NCI-H1417 (cell line): ENCODE measurements around the gene RCAN2.
A peak's percentile ranks its signal among the peaks of the same experiment; 100 is the strongest.

Experiments
- DNase-seq, 3 experiments: peaks; one replicate each; lab custom pipeline; 2025; lab: John Stamatoyannopoulos, UW

RCAN2 gene

DNA sequence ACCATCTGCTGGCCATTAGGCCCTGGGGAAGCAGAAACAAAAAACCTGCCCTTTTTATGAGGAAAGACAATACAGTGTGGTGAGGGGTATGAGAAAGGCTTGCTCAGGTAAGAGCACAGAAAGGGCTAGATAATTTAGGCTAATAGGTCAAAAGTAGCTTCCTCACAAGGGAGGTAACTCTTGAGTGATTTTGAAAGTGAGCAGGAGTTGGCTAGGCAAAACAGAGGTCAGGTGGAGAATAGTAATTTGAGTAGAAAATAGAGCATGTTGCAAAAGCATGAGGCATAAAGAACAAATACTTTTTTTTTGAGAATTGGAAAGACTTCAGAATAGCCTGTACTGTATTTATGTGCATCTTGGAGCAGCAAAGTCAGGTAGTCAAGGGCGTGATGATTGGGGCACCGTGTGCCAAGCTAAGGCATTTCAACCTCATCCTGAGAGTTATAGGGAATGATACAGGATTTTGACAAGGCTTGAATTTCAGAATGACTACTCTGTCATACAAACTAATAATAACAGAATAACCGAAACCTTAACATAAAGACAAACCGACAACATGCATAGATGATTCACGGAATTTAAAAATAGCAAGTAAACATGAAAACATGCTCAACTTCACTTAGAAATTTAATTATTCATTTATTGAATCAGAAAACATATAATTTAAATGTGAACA is 197.5 kb downstream of the RCAN2 start:
- DNase-seq, result no peak

DNA sequence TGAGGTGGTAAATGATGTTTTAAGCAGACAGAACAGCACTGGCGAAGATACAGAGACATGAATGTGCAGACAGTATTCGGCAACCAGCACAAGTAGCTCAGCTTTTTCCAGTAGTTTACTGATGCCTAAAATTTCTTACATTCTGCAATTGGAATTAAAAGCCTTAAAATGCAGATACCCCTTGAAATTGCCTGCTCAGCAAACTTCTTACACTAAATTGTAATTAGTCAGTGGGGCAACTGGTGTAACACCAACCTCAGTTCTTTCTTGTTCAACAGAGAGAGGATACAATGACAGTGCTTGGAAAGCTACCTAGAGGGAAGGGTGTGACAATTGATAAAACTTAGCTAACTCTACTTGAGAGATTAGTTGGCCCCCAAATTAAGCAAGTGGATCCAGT is 199.4 kb downstream of the RCAN2 start:
- DNase-seq, result no peak

DNA sequence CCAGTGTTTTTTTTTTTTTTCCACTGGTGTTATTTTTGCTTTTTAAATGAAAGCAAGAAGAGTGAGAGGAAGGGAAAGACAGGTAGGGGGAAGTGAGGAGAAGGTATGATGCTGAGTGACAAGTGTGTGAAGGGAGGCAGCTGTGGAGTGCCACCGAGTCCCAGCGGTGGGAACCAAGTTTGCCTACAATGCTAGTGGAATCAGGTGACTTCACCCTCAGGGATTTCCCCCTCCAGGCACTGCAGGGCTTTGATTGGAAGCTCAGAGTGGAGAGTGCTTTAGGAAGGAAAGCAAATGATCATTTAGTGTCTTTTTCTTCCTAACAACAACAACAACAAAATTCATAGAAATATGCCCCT is 200.0 kb downstream of the RCAN2 start:
- no peak for DNase-seq

DNA sequence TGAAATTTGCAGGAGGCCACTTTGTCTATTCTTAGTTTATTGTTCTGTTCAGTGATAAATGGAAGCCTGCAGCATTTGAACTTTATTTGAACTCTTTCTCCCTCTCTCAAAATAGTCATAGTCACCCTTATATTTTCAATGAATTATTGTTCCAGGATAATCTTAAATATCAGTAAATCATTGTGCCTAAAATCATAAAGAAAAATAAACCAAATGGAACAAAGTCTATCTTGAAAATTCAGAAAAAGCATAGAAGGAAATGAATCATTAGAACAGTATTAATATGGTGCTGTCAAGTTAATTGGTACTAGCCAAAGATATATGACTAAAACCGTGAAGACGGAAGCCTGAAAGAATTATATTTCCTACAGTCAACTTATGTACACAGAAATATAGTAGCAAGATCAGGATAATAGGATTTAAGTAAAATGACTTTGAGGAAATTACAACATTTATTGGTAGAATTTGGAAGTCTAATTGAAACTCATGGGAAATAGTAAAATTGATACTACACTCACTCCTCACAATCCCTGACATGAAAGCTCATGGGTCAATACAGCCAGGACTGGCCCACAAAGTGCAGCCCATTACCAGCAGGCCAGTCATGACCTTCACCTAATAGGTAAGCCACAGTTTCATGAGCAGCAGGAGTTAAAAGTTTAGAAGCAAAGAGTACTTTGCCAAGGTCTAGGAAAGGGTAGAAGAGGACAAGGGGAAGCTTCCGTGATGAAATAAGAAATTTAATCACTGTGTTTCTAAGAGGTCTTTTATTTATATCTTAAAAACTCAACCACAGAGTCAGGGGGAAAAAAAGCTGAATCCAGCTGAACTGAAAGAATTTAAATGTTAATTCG is 200.6 kb downstream of the RCAN2 start:
- peak in 2 of 3 experiments; percentile 11 to 64 for DNase-seq

DNA sequence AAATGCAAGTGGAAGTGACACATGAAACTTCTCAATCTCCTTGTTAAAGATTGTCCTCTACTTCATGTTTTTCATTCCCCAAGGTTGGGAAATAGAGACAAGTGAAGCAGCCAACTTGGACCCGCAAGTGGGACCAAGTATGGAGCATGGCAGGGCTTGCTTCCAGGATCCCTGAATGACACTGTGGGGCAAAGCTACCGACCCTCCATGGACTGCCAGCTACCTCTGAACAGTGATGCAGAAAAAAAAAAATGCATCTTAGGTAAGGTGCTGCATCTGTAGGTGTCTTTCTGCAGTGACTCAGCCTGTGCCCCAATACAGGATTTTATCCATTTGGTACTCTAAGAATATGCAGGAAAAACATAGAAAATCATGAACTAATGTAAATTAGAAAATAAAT is 201.4 kb downstream of the RCAN2 start:
- peak in 1 of 3 experiments; percentile 30 for DNase-seq

DNA sequence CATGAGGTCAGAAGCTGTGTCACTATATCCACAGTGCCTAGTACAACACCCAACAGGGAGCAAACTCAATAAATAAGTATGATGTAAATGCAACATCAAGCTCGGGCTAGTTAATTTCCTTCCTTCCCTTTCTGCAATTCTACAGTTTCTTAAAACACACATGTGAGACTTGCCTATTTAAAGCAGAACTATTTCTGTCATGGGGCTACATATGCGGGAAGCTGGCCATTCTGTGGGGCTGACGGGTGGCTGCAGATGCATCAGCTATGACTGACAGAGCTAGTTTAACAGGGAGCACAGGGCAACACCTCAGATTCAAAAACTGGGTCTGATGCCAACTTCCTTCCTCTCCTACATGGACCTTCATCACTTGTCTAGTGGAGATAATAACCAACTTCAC is 202.4 kb downstream of the RCAN2 start:
- no peak for DNase-seq

DNA sequence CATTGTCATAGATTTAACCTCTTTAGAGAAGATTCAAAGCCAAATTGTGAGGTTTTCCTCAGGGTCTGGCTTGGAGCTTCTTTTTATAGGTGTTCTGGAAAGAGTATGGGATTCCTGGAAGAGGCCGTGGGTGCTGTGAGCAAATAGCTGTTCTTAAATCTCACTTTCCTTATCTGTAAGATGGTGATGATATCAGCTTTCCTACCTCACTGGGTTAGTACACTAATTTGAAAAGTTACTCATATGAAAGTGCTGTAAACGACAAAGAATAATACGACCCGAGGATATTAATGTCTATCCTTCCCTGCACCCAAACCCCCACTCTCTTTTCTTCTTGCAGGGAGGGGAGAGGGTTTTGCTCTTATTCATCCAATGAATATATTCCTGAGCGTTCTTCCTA is 203.6 kb downstream of the RCAN2 start:
- no peak for DNase-seq

DNA sequence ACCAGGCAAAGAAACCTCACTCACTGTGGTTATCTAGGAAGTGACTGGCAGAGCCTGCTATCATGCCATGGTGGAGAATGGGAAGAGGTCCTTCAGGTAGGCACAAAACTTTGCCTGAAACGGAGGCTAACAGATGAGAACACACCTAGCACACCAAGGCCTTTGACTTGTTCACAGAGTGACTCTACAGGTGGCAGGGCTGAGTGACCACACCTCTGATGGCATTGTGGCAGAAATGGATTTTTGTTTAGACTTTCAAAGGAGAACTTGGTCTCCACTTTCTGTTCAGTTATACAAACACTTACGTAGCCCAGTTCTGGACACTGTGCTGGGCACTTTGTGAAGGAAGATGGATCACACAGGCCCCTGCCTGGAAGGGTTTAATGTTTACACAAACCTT is 204.2 kb downstream of the RCAN2 start:
- no peak for DNase-seq

DNA sequence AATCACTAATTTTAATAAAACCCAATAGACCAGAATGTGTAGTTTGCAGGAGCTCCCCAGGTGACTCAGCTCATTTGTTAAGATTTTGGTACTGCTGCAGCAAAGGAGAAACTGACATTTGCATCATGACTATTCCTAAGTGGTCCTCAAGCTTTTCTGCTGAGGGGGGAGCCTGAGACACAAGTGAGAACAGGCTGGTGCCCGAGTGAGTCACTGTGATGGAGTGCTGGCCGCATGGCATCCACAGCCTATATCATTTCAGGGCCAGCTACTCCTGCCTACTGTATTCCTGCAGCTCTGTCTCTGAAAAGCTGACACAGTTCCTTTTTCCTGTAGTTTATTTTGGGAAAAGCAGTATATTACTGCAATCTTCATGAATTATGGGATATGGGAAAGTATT is 206.8 kb downstream of the RCAN2 start:
- no peak for DNase-seq

DNA sequence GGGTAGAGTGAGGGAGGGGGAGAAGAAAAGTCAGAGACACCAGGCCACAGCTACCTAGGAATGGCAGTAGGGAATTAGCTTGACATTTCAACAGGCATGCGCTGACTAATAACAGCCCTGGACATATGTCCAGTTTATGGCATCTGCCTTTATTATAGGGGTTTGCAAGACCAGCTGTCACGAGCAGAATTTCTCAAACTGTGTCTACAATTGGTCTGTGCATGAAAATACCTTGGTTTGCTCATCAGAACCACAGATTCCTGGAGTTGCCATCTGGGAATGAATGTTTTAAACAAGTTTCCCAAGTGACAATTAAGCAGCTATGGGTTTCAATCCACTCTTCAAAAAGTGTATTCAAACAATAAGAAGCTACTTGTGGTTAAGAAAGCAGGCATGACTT is 210.1 kb downstream of the RCAN2 start:
- DNase-seq, result no peak

DNA sequence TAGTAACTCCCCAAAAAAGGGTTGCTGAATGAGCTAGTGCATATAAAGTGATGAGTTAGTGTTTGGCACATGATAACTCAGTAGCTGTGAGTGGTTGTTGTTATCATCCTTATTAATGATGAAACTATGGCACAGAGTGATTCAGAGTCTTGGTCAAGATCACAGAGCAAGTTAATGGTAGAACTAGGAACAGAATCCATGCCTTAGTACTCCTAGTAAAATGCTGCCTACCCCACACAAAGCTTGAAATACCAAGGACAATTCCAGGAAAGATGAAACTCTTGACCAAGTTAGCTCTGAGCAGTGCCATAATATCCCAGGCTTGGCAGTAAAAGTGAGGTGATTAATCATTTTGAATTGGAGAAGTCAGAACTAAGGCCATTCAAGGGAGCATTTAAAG is 211.4 kb downstream of the RCAN2 start:
- no peak for DNase-seq

DNA sequence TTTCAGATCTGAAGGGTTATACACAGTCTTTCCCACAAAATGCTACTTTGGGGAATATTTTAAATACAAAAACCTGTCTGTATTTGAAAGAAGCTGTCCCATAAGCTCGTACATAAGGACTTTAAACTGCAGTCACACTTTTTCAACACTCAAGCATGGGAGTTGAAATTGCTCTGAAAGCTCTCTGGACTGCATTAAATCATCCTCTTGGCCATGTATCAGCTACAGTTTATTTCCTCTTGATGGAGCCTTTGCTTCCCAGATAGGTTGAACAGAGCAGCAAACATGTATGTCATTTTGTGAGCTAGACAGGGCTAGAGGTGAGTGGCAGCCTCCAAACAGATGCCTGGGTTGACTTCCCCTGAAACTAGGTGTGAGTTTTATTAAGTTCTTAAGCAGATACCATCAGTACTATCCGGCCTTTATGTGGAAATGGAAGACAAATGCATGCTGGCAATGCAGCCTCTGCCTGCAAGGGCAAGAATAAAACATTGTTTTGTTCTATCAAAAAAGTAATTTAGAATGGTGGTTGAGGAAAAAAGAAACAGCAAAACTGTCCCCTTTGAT is 214.6 kb downstream of the RCAN2 start:
- DNase-seq, result no peak

DNA sequence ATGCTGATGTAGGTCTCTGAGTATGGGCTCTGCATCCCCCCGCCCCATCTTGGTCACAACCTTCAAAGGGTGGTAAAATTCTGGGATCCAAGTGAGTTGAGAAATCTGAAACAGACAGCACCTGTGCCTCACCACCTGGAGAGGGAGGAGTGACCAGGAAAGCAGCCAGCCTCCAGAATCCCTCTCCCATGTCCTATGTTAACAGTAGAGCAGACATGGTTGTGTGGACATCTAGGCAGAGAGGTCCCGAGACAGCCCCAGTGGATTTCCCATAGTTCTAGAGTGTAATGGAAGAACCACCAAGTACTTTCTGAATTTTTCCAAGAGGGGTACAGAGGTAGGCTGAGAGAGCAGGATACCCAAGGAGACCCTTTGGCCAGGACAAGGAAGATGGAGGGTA is 216.7 kb downstream of the RCAN2 start:
- DNase-seq, result no peak

DNA sequence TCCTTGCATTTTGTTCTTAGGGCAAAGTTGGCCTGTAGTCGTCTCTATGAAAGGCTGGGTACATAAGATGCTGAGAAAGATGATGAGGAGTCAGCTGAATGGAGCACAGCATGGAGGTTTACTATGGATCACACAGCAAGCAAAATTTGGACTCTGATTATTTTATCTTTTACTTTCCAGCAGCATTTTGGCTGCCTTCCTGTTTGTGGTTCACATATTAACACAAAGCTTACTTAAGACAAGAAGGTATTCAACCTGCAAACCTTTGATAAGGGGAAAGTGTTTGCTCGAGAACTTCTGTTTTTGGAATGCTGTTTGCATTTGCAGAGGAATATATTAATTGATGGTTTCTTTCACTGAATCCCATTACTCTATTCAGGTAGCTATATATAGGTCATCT is 217.3 kb downstream of the RCAN2 start:
- DNase-seq, result no peak

DNA sequence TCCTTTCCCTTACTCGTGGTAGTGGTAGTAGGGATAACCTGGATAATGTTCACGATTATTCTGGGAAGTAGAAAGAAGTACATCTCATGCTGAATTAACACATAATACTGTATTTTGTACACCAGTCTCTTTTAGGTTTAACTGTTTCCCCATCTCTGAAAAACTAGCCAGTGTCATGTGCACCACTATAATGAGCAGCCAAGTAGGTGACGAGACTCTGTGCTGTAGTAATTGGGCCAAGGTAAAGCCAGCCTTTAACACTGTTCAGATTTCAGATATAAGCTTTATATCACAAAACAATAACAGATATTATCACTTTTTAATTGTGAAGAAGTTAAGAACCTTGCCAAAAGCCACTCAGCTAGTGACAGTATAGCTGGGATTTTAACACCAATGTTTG is 219.5 kb downstream of the RCAN2 start:
- DNase-seq, result no peak

DNA sequence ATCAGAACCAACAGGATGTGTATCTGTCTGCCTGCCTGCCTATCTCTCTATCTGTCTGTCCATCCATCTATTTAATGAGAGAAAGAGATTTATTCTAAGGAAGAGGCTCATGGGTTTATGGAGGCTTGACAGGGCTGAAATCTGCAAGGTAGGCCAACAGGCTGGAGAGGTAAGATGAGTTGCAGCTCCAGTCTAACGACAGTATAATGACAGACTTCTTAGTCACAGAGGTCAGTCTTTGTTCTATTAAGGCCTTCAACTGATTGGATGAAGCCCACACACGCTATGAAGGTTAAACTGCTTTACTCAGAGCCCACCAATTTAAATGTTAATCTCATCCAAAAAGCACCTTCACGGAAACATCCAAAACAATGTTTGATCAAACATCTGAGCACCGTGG is 220.1 kb downstream of the RCAN2 start:
- no peak for DNase-seq

DNA sequence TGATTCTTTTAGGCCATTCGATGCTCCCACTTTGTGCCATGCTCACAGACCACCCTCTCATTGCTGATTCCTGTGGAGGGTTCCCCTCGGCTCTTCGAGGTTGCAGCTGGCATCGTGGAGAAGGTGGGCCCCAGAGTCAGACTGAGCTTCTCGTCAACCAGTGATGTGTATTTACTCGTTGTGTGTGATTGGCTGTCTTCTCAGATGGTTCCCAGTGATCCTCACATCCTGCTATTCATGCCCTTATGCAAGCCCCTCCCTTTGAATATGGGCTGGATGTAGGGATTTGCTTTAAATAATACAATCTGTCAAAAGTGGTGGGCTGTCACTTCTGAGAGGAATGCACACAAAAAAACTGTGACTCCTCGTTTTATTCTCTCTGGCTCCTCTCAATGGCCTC is 220.9 kb downstream of the RCAN2 start:
- DNase-seq, result no peak

DNA sequence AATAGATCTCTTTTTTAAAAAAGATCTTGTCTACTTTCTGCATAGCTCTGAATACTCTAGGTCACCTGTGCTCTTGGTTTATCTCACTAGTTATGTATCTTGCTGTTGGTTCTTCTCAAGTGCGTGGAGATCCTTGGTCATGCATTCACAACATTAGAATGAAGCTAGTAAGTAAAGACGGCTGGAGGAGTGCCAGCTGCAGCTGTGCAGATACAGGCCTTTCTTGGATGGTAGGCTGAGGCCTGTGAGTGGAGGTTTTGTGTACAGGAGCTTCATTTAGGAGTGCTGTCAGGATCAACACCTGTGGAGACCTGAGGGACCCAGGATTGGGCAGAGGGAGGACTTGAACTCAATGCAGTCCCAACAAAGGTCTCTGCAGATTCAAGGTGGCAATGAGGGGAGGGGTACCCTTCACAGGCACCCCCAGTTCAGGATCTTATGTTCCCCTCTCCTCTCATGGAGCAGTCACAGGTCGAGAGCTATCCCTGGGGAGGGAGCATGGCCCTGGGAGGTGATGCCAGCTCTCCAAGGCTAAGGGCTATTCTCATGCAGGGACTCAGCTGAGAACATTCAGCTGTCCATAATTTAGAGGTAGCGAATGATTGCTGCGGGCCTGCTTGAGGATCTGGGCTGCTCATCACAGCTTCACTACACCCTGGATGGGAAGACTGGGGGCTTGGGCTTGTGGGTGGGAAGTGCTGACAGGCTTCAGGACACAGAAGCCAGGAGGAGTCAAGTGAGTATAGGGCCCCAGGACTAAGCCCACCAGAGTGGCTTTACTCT is 221.6 kb downstream of the RCAN2 start:
- DNase-seq, result peak in 1 of 3 experiments; percentile 86

DNA sequence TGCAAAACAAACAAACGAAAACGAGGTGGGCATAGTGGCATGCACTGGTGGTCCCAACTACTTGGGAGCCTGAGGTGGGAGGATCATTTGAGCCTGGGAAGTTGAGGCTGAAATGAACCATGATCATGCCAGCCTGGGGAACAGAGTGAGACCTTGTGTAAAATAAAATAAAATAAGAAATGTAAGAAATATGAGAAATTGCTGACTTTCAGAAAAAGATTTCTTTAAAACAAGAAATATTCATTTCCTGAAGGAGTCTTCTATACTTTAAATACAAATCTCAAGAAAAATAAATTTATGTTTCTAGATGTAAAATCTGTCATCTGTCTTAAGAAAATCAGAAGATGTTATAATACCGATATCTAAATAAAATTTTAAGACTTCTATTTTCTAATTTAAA is 223.7 kb downstream of the RCAN2 start:
- DNase-seq, result no peak

DNA sequence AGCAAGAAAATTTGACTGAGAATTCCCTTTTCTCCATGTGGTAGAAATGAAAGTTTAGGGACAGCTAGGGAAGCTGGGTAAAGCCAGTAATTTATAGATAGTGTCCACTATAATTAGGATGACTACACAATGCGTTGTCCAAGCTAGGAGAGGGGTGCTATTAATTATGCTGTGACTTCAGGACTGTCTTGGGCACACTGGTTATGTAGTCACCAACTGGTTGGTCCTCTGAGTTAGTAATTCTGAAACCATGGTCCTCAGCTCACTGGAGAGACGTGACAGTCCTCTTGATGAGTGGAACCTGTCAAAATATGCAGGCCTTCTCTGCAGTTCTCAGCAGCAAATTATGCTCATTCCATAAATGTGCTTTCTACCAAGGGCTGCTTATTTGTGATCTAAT is 225.9 kb downstream of the RCAN2 start:
- DNase-seq, result no peak

DNA sequence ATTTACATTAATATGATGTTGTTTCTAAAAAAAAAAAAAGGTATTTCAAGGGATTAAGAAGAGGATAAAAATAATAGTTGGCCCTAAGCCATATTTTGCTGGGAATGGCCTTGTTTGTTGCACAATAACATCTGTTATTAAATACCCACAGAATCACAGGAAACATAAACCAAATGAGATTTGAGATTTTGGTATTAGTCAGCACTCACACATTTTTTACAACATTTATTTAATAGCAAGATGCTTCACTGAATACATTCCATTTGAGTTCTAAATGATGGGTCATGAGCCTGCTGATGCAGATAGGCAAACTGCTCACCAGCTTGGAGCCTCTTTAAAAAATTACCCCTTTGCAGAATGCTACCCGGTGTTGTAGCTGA is 227.6 kb downstream of the RCAN2 start:
- DNase-seq, result no peak

DNA sequence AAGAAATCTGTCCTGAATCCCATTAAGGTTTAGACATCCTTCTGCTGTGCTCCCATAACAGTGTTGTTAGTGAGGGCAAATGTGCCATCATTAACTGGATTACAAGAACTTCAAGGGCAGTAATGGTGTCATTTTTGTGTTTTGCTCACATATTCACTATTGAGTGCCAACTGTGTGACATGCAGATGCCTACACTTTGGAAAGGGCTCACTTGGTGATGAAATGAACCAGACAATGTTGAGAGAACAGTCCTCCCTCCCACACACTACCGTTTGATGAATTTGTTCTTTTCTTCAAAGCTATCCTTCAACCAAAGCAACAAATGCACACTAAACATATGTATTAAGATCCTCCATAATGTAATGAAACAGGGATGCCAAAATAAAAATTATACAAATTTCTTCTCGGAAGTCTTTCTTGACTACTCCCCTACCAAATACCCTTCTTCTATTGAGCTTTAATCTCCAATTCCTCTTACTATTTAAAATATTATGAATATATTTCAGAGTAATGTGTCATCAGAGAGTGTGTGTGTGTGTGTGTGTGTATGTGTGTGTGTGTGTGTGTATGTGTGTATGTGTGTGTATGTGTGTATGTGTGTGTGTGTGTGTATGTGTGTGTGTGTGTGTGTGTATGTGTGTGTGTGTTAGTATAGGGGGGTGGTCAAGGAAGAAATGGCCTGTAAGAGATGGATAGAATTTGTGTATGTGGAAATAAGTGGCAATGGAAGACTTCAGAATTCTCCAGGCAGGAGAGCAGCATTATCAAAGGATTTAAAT is 228.1 kb downstream of the RCAN2 start:
- DNase-seq, result no peak
